ENCODE results near the gene PKIG. TPM values are rescaled to one million over a fixed set of nuclear protein-coding genes. Genes with fewer than 3 reads are reported as not detected.

Gene PKIG
- polyA plus RNA-seq, 1 donor (not counting 4 experiments of a cell fraction or from before 2014, with no cell fraction given): 6.6 TPM

DNA sequence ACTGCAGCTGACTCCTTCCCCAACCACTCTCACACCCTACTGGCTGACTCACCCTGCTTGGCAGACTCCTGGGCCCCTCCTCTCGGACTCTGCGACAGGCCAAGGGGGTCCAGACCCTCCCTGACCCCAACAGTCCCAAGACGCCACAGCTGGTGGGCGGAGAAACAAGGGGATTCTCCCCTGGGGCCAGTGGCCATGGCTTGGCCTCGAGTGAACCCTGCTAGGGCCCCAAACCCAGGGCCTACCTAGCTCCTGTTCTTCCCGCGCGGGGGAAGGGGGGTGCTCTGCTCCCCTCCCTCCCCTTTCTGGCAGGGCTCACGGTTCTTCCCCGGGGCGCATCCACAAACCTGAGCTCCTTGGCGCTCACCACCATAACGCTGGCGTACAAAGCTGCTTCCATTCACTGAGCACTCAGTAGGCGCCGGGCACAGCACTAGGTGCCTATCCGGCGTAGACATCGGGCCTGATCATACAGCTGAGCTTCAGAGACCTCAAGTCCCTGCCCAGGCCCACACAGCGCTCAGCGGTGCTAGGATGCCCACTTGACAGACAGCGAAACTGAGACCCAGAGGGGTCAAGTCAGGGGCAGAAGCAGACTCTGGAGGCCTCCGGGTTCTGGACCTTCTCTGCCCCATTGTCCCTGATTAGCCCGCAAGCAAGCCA lies 68.5 kb downstream of the PKIG start:
- no peaks in the 10 kb centered on the region for H3K79me2 ChIP-seq (ENCODE audit: control insufficient read depth, insufficient read depth, low read length)
- dilution Hi-C loops (cut with MboI; ENCODE audit: extremely low pct_ligation_motif_present, low sequenced_read_pairs): no loop called here
- TF ChIP-seq EZH2 (IDR thresholded peaks at IDR 0.05; ENCODE audit: low read length): no peak
- TF ChIP-seq CTCF (optimal IDR thresholded peaks at IDR 0.05 in 1 of 3, IDR thresholded peaks at IDR 0.05 in 1 of 3, conservative IDR thresholded peaks at IDR 0.05 in 1 of 3; ENCODE audit: extremely low read depth in 1 of 3, insufficient read depth in 2 of 3, low read length in 3 of 3): no peak
- no peaks in the 10 kb centered on the region for H4K20me1 ChIP-seq (ENCODE audit: control insufficient read depth, extremely low read depth, insufficient read depth, low read length)
- peak overlapping the region; percentile 6 for H3K27ac ChIP-seq (ENCODE audit: control insufficient read depth, insufficient read depth, low read length)
- peaks cover 3% of the 10 kb centered on the region for H3K27me3 ChIP-seq (ENCODE audit: control insufficient read depth, extremely low read depth, insufficient read depth, low read length)
- peak overlapping the region; percentile 90 for H2AFZ ChIP-seq (ENCODE audit: control insufficient read depth, low read length)
- FAIRE-seq (no peak), DNase-seq (ENCODE audit: low read depth, low spot score) (no peak)
- H3K4me1 ChIP-seq (ENCODE audit: control insufficient read depth, extremely low read depth, insufficient read depth, low read length): peaks cover 17% of the 10 kb centered on the region
- H3K9me3 ChIP-seq (ENCODE audit: control insufficient read depth, low read depth, low read length): no peaks in the 10 kb centered on the region
- peak overlapping the region; percentile 65 to 86 (median 77) for H3K4me3 ChIP-seq (ENCODE audit: control insufficient read depth in 2 of 3, extremely low read depth in 1 of 3, insufficient read depth in 2 of 3, low read depth in 1 of 3, low read length in 3 of 3)
- peaks cover 0 to 1% of the 10 kb centered on the region in 2 experiments for H3K36me3 ChIP-seq (ENCODE audit: control insufficient read depth in 2 of 2, extremely low read depth in 1 of 2, insufficient read depth in 2 of 2, low read length in 2 of 2)
- no peaks in the 10 kb centered on the region for H3K9me1 ChIP-seq (ENCODE audit: control insufficient read depth, extremely low read depth, insufficient read depth, low read length)
- H3K4me2 ChIP-seq (ENCODE audit: control insufficient read depth, extremely low read depth, insufficient read depth, low read depth, low read length): peak overlapping the region; percentile 86
- H3K9ac ChIP-seq (ENCODE audit: control insufficient read depth, extremely low read depth, insufficient read depth, low read length): peak overlapping the region; percentile 65

- Histone ChIP-seq H3K79me2 (ENCODE audit: control insufficient read depth, insufficient read depth, low read length) (no peaks in the 10 kb centered on the region), H2AFZ (ENCODE audit: control insufficient read depth, low read length) (peak overlapping the region; percentile 90), H3K36me3 (ENCODE audit: control insufficient read depth in 2 of 2, extremely low read depth in 1 of 2, insufficient read depth in 2 of 2, low read length in 2 of 2) (peaks cover 0 to 1% of the 10 kb centered on the region in 2 experiments), H3K4me2 (ENCODE audit: control insufficient read depth, extremely low read depth, insufficient read depth, low read depth, low read length) (peak overlapping the region; percentile 86), H3K4me3 (ENCODE audit: control insufficient read depth in 2 of 3, extremely low read depth in 1 of 3, insufficient read depth in 2 of 3, low read depth in 1 of 3, low read length in 3 of 3) (peak overlapping the region; percentile 65 to 86 (median 77)), H3K9me1 (ENCODE audit: control insufficient read depth, extremely low read depth, insufficient read depth, low read length) (no peaks in the 10 kb centered on the region), H4K20me1 (ENCODE audit: control insufficient read depth, extremely low read depth, insufficient read depth, low read length) (no peaks in the 10 kb centered on the region), H3K9me3 (ENCODE audit: control insufficient read depth, low read depth, low read length) (no peaks in the 10 kb centered on the region), H3K27me3 (ENCODE audit: control insufficient read depth, extremely low read depth, insufficient read depth, low read length) (peaks cover 3% of the 10 kb centered on the region), H3K27ac (ENCODE audit: control insufficient read depth, insufficient read depth, low read length) (peak overlapping the region; percentile 6), H3K9ac (ENCODE audit: control insufficient read depth, extremely low read depth, insufficient read depth, low read length) (peak overlapping the region; percentile 65), H3K4me1 (ENCODE audit: control insufficient read depth, extremely low read depth, insufficient read depth, low read length) (peaks cover 15% of the 10 kb centered on the region)
- TF ChIP-seq EZH2 (IDR thresholded peaks at IDR 0.05; ENCODE audit: low read length): no peak
- no peak for TF ChIP-seq CTCF (optimal IDR thresholded peaks at IDR 0.05 in 1 of 3, IDR thresholded peaks at IDR 0.05 in 1 of 3, conservative IDR thresholded peaks at IDR 0.05 in 1 of 3; ENCODE audit: extremely low read depth in 1 of 3, insufficient read depth in 2 of 3, low read length in 3 of 3)
- no peak for FAIRE-seq
- dilution Hi-C loops (cut with MboI; ENCODE audit: extremely low pct_ligation_motif_present, low sequenced_read_pairs): no loop called here
- no peak for DNase-seq (ENCODE audit: low read depth, low spot score)
These were observed 69.0 kb downstream of the PKIG start for GRCh38 chr20:44651434-44651683.
